Lung (tissue), 12 donors: ENCODE results near the gene CDC6. TPM values are rescaled to one million over a fixed set of nuclear protein-coding genes. Genes with fewer than 3 reads are reported as not detected.
A peak's percentile ranks its signal among the peaks of the same experiment; 100 is the strongest.

Source experiments
- ATAC-seq: fragments of 200-7000 bp; cut with Tn5 transposase; one replicate; pipeline ENCODE4 v1.9.1; 2020; ENCODE audit warnings: moderate number of reproducible peaks; ENCODE audit not compliant: insufficient read depth, low FRiP score
- DNase-seq, 3 donors: peaks; one replicate each; pipeline ENCODE4 v3.0.0-alpha.2; 2013 to 2017
- H3K27ac ChIP-seq, 2 donors: one replicate each; pipeline ENCODE4 v1.5.1; 2013; ENCODE audit warnings: mild to moderate bottlenecking in 2 of 2, moderate library complexity in 2 of 2, control low read depth in 1 of 2, inconsistent platforms in 1 of 2, low read depth in 1 of 2, low read length in 1 of 2
- H3K27me3 ChIP-seq, 3 donors: one replicate each; pipeline ENCODE4 v1.5.1; 2013; ENCODE audit warnings: low read length in 2 of 3; ENCODE audit not compliant: control insufficient read depth in 3 of 3, insufficient read depth in 3 of 3
- H3K36me3 ChIP-seq, 4 donors: one replicate each; pipeline ENCODE4 v1.5.1; 2013; ENCODE audit warnings: low read length in 4 of 4, mild to moderate bottlenecking in 1 of 4, moderate library complexity in 1 of 4; ENCODE audit not compliant: control insufficient read depth in 4 of 4, insufficient read depth in 4 of 4
- H3K4me1 ChIP-seq, 5 donors: one replicate each; pipeline ENCODE4 v1.5.1; 2013; ENCODE audit warnings: low read length in 5 of 5, mild to moderate bottlenecking in 2 of 5, moderate library complexity in 1 of 5; ENCODE audit not compliant: control insufficient read depth in 5 of 5, insufficient read depth in 5 of 5
- H3K4me3 ChIP-seq: one replicate; pipeline ENCODE4 v1.5.1; 2013; ENCODE audit warnings: mild to moderate bottlenecking, control low read depth, moderate library complexity
- H3K9ac ChIP-seq, 2 donors: one replicate each; pipeline ENCODE4 v1.5.1; 2013; ENCODE audit warnings: low read length in 2 of 2, control low read depth in 1 of 2; ENCODE audit not compliant: insufficient read depth in 1 of 2
- H3K9me3 ChIP-seq, 4 donors: one replicate each; pipeline ENCODE4 v1.5.1; 2013; ENCODE audit warnings: low read length in 3 of 4, mild to moderate bottlenecking in 1 of 4, moderate library complexity in 1 of 4; ENCODE audit not compliant: control insufficient read depth in 4 of 4, insufficient read depth in 3 of 4
- WGBS, 2 donors: extraction: QIAGEN DNeasy Blood & Tissue Kit; methylation state at CpG; one replicate each; pipeline ENCODE4 v1.1.7; 2013; 5-methylcytosine and 5-hydroxymethylcytosine counted together
- polyA plus RNA-seq, 2 donors: library from polyadenylated mRNA; stranded (reverse); fragments of 200-250 nt; gene quantifications; one replicate each; pipeline ENCODE4 v1.2.1, GENCODE V29; 2013
- total RNA-seq, 2 donors: library from RNA; depleted of rRNA in 1 of 2; stranded (reverse); fragments of >200 nt in 1 of 2; gene quantifications; one replicate each; pipeline ENCODE4 v1.2.1, GENCODE V29; 2014 to 2021
- TF ChIP-seq, protein P1 (sequence below): IDR thresholded peaks from 2 replicates; pipeline ENCODE4 v1.5.1; 2012; ENCODE audit warnings: mild to moderate bottlenecking; ENCODE audit errors: control extremely low read depth, extremely low read depth
- donor health status: control.
- donor health status: control.
- donor health status: Bipolar disorder and iron deficiency.
- donor health status: healthy.
- donor health status: DM: yes; HTN: yes; CAD: no.

The CDC6 gene
- total and polyA plus RNA-seq, 4 donors = 3.3 to 6.0 (median 5.6) TPM

GRCh38 chr17:40268141-40268712, 19.5 kb upstream of the CDC6 start:
- DNase-seq (peak in 1 of 3 donors; percentile 10), ATAC-seq (no peak)
- Histone ChIP-seq H3K4me3 (no peak overlapping the region), H3K9me3 (no peaks in the 10 kb centered on the region), H3K4me1 (no peaks in the 10 kb centered on the region), H3K27ac (no peak overlapping the region), H3K36me3 (peaks cover 19 to 27% (median 24%) of the 10 kb centered on the region in 4 donors), H3K27me3 (no peaks in the 10 kb centered on the region), H3K9ac (no peak overlapping the region)
- TF ChIP-seq, protein P1, sequence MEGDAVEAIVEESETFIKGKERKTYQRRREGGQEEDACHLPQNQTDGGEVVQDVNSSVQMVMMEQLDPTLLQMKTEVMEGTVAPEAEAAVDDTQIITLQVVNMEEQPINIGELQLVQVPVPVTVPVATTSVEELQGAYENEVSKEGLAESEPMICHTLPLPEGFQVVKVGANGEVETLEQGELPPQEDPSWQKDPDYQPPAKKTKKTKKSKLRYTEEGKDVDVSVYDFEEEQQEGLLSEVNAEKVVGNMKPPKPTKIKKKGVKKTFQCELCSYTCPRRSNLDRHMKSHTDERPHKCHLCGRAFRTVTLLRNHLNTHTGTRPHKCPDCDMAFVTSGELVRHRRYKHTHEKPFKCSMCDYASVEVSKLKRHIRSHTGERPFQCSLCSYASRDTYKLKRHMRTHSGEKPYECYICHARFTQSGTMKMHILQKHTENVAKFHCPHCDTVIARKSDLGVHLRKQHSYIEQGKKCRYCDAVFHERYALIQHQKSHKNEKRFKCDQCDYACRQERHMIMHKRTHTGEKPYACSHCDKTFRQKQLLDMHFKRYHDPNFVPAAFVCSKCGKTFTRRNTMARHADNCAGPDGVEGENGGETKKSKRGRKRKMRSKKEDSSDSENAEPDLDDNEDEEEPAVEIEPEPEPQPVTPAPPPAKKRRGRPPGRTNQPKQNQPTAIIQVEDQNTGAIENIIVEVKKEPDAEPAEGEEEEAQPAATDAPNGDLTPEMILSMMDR = no peak
- WGBS, 2 donors = 72 to 95% methylated on average over 2 of the region's 2 CpGs

DNA sequence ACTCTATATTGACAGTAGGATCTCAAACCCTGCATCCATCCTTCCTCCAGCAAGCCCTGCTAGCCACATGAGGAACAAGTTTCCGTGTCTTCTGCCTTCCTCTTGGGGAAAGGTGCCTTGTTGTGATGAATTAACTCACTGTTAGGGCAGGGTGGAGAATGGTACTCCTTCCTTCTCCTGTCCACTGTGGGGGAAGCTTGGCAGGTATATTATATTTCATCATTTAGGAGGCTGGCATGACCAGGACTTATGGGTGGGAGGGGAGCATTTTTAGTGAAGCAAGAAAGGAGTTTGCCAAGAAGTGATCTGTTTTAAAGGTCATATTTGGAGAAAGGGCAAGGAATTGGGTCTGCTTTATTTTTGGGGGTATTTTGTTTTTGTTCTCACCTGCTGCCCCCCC, 9.3 kb upstream of the CDC6 start:
- Histone ChIP-seq H3K27ac (no peak overlapping the region), H3K4me1 (no peaks in the 10 kb centered on the region), H3K36me3 (peaks cover 23 to 53% (median 43%) of the 10 kb centered on the region in 4 donors), H3K27me3 (no peaks in the 10 kb centered on the region), H3K9me3 (no peaks in the 10 kb centered on the region), H3K9ac (no peak overlapping the region), H3K4me3 (no peak overlapping the region)
- ATAC-seq = no peak
- WGBS, 2 donors = 93 to 96% methylated on average over 1 of the region's 1 CpG
- no peak for DNase-seq
- TF ChIP-seq, protein P1 = no peak

- H3K27me3 ChIP-seq = no peaks in the 10 kb centered on the region
- H3K27ac ChIP-seq = no peak overlapping the region
- no peak for DNase-seq
- H3K9me3 ChIP-seq = no peaks in the 10 kb centered on the region
- no peak overlapping the region for H3K9ac ChIP-seq
- H3K4me1 ChIP-seq = peaks cover 0 to 6% (median 4%) of the 10 kb centered on the region in 5 donors
- WGBS, 2 donors = 92 to 98% methylated on average over 4 of the region's 4 CpGs
- no peak for ATAC-seq
- TF ChIP-seq, protein P1 = no peak
- peaks cover 21 to 47% (median 37%) of the 10 kb centered on the region in 4 donors for H3K36me3 ChIP-seq
- no peak overlapping the region for H3K4me3 ChIP-seq
Measured at GRCh38 chr17:40279402-40279801, 8.3 kb upstream of the CDC6 start.

- no peak overlapping the region for H3K4me3 ChIP-seq
- TF ChIP-seq, protein P1 = no peak
- no peak for DNase-seq
Measured at GRCh38 chr17:40281663-40282062, 6.0 kb upstream of the CDC6 start.

More at GRCh38 chr17:40281663-40282062, 6.0 kb upstream of the CDC6 start:
- Histone ChIP-seq H3K27ac (no peak overlapping the region), H3K9me3 (no peaks in the 10 kb centered on the region), H3K4me1 (peaks cover 0 to 8% (median 6%) of the 10 kb centered on the region in 5 donors), H3K9ac (no peak overlapping the region), H3K36me3 (peaks cover 11 to 31% (median 28%) of the 10 kb centered on the region in 4 donors), H3K27me3 (no peaks in the 10 kb centered on the region)
- WGBS, 2 donors = 80 to 91% methylated on average over 2 of the region's 2 CpGs
- ATAC-seq = no peak
